Activated naive CD8-positive, alpha-beta T cell (primary cell): Measurements from ENCODE around the gene ORAI2.
A peak's percentile ranks its signal among the peaks of the same experiment; 100 is the strongest.

Source experiments
- H3K27ac Mint-ChIP-seq: one replicate; pipeline ENCODE4 v1.8.0; 2021; ENCODE audit warnings: mixed read lengths
- H3K27me3 Mint-ChIP-seq: one replicate; pipeline ENCODE4 v1.8.0; 2021; ENCODE audit warnings: mixed read lengths
- H3K36me3 Mint-ChIP-seq: one replicate; pipeline ENCODE4 v1.8.0; 2021; ENCODE audit warnings: mixed read lengths
- H3K4me1 Mint-ChIP-seq: one replicate; pipeline ENCODE4 v1.8.0; 2021; ENCODE audit warnings: low read depth, mixed read lengths
- H3K4me3 Mint-ChIP-seq: one replicate; pipeline ENCODE4 v1.8.0; 2021; ENCODE audit warnings: mild to moderate bottlenecking, mixed read lengths
- H3K9me3 Mint-ChIP-seq: one replicate; pipeline ENCODE4 v1.8.0; 2021; ENCODE audit warnings: low read depth, mixed read lengths

ORAI2 gene

GRCh38 chr7:102425639-102426267 lies 7.6 kb upstream of the ORAI2 start:
- Mint-ChIP-seq H3K27ac (peak overlapping the region; percentile 99), H3K36me3 (peaks cover 7% of the 10 kb centered on the region), H3K27me3 (no peaks in the 10 kb centered on the region), H3K9me3 (no peaks in the 10 kb centered on the region), H3K4me1 (peaks cover 80% of the 10 kb centered on the region), H3K4me3 (peak overlapping the region; percentile 83)

DNA sequence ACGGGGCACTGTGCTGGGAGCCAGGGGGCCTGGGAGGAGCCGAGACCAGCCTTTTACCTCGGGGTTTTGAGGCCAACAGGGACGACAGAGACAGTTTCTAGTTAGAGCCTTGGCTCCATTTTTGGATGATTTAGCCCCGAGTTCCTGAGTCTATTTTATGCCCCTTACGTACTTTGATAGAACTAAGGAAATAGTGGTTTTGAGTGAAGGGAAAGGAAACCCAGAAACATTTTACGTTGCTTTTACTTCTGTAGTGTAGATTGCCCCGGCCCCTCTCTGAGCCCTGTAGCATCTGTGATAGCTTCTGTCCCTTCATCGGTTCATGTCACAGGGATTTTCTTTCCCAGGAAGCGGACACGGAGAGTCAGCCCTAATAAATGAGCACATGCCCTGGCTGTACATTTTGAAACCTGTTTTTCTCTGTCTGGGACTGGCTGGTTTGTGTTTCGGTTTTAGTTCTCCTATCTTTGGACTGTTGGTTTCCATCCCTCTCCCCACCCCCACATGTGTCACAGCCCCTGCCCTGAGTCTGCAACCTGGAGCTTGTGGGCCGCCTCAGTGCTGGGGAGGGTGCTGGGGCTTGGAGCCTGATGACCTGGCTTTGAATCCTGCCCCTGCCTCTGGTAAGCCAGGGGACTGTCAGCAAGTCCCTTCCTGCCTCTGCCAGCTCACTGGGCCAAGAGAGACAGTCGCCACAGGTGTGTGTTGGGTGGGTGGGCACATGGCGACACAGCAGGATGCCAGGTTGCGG lies 6.9 kb upstream of the ORAI2 start:
- Mint-ChIP-seq H3K9me3 (no peaks in the 10 kb centered on the region), H3K27ac (peak overlapping the region; percentile 99), H3K4me3 (peak overlapping the region; percentile 83), H3K4me1 (peaks cover 81% of the 10 kb centered on the region), H3K36me3 (peaks cover 5% of the 10 kb centered on the region), H3K27me3 (no peaks in the 10 kb centered on the region)

- H3K9me3 Mint-ChIP-seq = no peaks in the 10 kb centered on the region
- peaks cover 5% of the 10 kb centered on the region for H3K36me3 Mint-ChIP-seq
- peak overlapping the region; percentile 83 for H3K4me3 Mint-ChIP-seq
- peaks cover 83% of the 10 kb centered on the region for H3K4me1 Mint-ChIP-seq
- peak overlapping the region; percentile 99 for H3K27ac Mint-ChIP-seq
- H3K27me3 Mint-ChIP-seq = no peaks in the 10 kb centered on the region
Observed at GRCh38 chr7:102427019-102427405, 6.4 kb upstream of the ORAI2 start.

DNA sequence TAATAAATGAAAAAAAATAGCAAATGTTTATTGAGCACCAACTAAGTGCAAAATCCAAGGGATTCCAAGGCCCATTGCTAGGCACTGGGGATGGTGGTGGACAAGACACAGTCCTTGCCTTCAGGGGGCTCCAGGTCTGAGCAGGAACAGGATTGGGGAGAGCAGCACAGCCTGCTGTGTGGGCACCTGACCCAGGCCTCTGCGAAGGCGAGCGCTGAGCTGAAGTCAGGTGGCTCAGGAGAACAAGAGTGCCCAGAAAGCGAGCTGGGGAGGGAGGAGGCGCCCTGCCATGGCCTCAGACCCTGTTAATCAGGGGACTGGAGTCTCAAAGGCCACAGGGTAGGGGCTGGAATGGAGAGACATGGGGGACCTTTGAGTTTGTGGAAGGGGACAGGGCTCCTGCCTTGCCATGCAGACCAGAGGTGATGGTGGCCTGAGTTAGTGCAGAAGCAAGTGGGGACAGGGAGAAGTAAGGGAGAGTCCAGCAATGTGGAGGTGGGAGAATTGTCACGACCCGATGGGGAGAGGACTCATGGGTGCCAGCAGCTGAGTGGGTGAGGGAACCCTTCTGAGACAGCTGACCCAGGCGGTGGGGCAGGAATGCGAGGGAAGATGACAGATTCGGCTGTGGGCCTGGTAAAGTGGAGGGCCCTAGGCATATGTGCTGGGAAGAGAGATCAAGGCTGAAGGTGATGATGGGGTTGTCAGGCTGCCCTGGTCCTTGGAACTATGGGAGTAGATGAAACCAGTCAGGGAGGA lies 4.1 kb upstream of the ORAI2 start:
- Mint-ChIP-seq H3K27me3 (no peaks in the 10 kb centered on the region), H3K27ac (peak overlapping the region; percentile 90), H3K4me3 (peak overlapping the region; percentile 54), H3K36me3 (peaks cover 5% of the 10 kb centered on the region), H3K4me1 (peaks cover 83% of the 10 kb centered on the region), H3K9me3 (no peaks in the 10 kb centered on the region)

DNA sequence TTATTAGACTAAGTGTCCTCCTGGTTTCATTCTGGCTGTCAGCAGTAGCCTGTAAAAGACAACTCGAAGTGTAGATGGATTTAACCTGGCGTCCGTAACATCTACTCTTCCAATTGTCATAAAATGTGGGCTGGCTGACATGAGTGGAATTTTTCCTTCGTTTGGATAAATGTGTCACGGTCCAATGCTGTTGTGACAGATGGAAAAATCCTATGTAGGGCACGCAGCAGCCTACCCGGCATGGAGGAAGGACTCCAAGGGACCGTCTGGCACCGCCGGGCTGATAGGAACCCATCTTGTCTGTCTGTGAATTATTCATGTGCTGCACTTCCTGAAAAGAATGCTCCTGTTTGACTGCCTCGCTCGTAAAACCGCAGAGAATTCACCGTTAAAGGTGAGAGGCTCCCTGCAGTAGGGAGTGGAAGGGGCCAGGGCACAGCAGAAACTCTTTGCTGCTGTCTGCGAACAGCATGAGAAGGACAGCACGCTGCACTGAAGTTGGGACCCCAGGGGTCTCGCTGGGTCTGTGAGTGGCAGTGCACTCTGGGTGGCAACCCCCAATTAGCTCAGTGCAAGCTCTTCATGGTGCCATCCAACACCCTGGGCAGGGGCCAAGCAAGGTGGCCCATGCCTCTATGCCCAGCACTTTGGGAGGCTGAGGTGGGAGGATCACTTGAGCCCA lies 1.6 kb upstream of the ORAI2 start:
- Mint-ChIP-seq H3K4me1 (peaks cover 72% of the 10 kb centered on the region), H3K36me3 (no peaks in the 10 kb centered on the region), H3K4me3 (peak overlapping the region; percentile 79), H3K27me3 (no peaks in the 10 kb centered on the region), H3K9me3 (no peaks in the 10 kb centered on the region), H3K27ac (peak overlapping the region; percentile 97)

DNA sequence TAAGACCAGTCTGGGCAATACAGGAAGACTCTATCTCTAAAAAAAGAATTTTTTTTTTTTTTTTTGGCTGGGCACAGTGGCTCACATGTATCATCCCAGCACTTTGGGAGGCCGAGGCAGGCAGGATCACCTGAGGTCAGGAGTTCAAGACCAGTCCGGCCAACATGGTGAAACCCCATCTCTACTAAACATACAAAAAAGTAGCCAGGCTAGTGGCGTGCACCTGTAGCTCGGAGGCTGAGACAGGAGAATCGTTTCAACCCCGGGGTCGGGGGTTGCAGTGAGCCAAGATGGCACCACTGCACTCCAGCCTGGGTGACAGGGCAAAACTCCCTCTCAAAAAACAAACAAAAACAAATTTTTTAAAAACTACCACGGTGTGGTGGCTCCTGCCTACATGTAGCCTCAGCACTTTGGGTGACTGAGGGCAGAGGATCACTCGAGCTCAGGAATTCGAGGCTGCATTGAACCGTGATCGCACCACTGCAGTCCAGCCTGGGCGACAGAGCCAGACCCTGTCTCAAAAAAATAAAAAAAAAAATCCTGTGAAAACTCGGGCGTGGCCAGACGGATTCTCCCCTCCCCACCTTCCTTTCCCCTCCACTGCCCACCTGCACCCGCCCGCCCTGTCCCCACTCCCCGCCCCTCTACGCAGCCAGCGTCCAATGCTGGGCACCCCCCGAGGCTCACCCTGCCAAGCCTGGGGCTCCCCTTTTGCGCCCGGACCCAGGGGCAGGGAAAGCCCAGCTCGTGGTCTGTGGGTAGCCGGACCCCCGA lies 745 bp upstream of the ORAI2 start:
- peak overlapping the region; percentile 97 for H3K27ac Mint-ChIP-seq
- no peaks in the 10 kb centered on the region for H3K27me3 Mint-ChIP-seq
- H3K4me3 Mint-ChIP-seq = peak overlapping the region; percentile 79
- H3K9me3 Mint-ChIP-seq = no peaks in the 10 kb centered on the region
- peaks cover 63% of the 10 kb centered on the region for H3K4me1 Mint-ChIP-seq
- no peaks in the 10 kb centered on the region for H3K36me3 Mint-ChIP-seq

DNA sequence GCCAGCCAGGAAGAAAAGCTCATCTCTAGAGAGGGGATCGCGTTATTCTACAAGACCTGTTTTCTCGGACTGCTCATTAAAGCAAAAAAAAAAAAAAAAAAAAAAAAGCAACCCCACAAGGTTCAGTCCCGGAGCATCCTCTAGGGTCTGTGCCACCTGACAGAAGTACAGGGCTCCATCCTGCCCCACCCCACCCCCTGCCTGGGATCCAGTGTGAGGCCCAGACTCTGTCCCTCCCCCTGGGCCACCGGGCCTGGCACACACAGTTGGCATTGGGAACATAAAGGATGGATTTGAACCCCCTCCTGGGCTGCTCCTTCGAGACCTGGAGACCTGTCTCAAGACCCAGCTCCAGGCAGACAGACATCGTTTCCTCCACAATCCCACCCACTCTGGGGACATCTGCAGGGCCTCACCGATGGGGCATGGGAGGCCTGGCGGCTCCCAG lies 688 bp downstream of the ORAI2 start:
- Mint-ChIP-seq H3K27me3 (no peaks in the 10 kb centered on the region), H3K4me3 (peak overlapping the region; percentile 89), H3K4me1 (peaks cover 52% of the 10 kb centered on the region), H3K9me3 (no peaks in the 10 kb centered on the region), H3K36me3 (no peaks in the 10 kb centered on the region), H3K27ac (peak overlapping the region; percentile 88)

DNA sequence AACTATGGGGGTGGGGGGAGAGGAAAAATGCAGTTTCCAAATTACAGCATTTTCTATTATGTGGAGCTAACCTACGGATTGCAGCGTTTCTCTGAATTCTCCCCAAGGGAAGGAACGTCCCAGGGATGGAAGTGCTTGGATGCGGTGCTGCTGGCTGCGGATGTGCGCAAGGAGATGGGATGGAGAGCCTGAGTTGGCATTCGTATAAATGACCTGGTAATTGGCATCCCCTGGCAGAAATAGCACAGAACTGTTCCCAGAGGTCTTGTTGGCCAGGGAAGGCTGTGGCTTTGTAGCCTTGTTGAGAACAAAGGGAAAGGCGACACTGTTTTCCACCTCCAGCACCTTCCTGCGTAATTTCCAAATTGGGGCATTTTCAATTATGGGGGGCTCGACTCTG lies 2.7 kb downstream of the ORAI2 start:
- no peaks in the 10 kb centered on the region for H3K36me3 Mint-ChIP-seq

GRCh38 chr7:102439963-102440795 lies 6.8 kb downstream of the ORAI2 start:
- Mint-ChIP-seq H3K4me3 (no peak overlapping the region), H3K36me3 (no peaks in the 10 kb centered on the region), H3K27me3 (no peaks in the 10 kb centered on the region), H3K4me1 (peaks cover 7% of the 10 kb centered on the region), H3K27ac (no peak overlapping the region), H3K9me3 (no peaks in the 10 kb centered on the region)

More for the DNA sequence above, 2.7 kb downstream of the ORAI2 start:
- Mint-ChIP-seq H3K27me3 (no peaks in the 10 kb centered on the region), H3K9me3 (no peaks in the 10 kb centered on the region), H3K27ac (no peak overlapping the region), H3K4me3 (peak overlapping the region; percentile 48), H3K4me1 (peaks cover 32% of the 10 kb centered on the region)

GRCh38 chr7:102444961-102445673 lies 11.7 kb downstream of the ORAI2 start:
- no peaks in the 10 kb centered on the region for H3K36me3 Mint-ChIP-seq
- H3K9me3 Mint-ChIP-seq = no peaks in the 10 kb centered on the region
- H3K4me3 Mint-ChIP-seq = no peak overlapping the region
- H3K4me1 Mint-ChIP-seq = no peaks in the 10 kb centered on the region
- H3K27ac Mint-ChIP-seq = peak overlapping the region; percentile 54
- no peaks in the 10 kb centered on the region for H3K27me3 Mint-ChIP-seq

DNA sequence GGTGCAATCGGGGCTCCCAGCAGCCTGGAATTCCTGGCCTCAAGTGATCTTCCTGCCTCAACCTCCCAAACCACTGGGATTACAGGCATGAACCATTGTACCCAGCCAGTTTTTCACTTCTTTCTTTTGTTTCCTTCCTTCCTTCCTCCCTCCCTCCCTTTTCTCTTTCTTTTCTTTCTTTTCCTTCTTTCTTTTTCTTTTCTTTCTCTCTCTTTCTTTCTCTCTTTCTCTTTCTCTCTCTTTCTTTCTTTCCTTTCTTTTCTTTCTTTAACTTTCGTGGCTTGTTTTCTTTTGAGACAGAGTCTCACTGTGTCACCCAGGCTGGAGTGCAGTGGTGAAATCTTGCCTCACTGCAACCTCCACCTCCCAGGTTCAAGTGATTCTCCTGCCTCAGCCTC lies 12.3 kb downstream of the ORAI2 start:
- no peaks in the 10 kb centered on the region for H3K9me3 Mint-ChIP-seq
- no peaks in the 10 kb centered on the region for H3K27me3 Mint-ChIP-seq
- no peak overlapping the region for H3K4me3 Mint-ChIP-seq
- no peak overlapping the region for H3K27ac Mint-ChIP-seq
- no peaks in the 10 kb centered on the region for H3K36me3 Mint-ChIP-seq
- H3K4me1 Mint-ChIP-seq = no peaks in the 10 kb centered on the region

GRCh38 chr7:102446387-102447156 lies 13.2 kb downstream of the ORAI2 start:
- Mint-ChIP-seq H3K4me1 (no peaks in the 10 kb centered on the region), H3K27ac (no peak overlapping the region), H3K4me3 (no peak overlapping the region), H3K27me3 (no peaks in the 10 kb centered on the region), H3K36me3 (no peaks in the 10 kb centered on the region), H3K9me3 (no peaks in the 10 kb centered on the region)
